GM12878 (cell line): Measurements from ENCODE around the gene PELI2. TPM values are rescaled to one million over a fixed set of nuclear protein-coding genes. Genes with fewer than 3 reads are reported as not detected.

Experiments
- ATAC-seq: fragments of 200-7000 bp; cut with Tn5 transposase; 3 replicates; pipeline ENCODE4 v1.9.1; 2020; ENCODE audit warnings: mild to moderate bottlenecking, moderate library complexity
- BruUV-seq: library from RNA; stranded (reverse); fragments of 400-500 nt; replicated peaks from 2 replicates; lab custom pipeline; 2021; lab: Mats Ljungman, UMichigan
- CTCF ChIA-PET: fragments of 300-600 bp; sonication (Branson Sonifier 250); formaldehyde crosslinking; extraction: SDS; loops from one replicate; lab custom pipeline; 2021; ENCODE audit warnings: inconsistent platforms; lab: Yijun Ruan, JAX
- POLR2A ChIA-PET: fragments of 350-600 bp; formaldehyde crosslinking; extraction: SDS; loops from one replicate; lab custom pipeline; 2021; ENCODE audit warnings: inconsistent platforms; lab: Charles Lee
- RAD21 ChIA-PET: fragments of 300-600 bp; sonication (Branson Sonifier 250); formaldehyde crosslinking; loops from one replicate; lab custom pipeline; 2023; ENCODE audit warnings: antibody characterized with exemption; ENCODE audit not compliant: unreplicated experiment; lab: Charles Lee
- SMC1A ChIA-PET: fragments of 300-600 bp; sonication (Branson Sonifier 250); formaldehyde crosslinking; loops from one replicate; lab custom pipeline; 2023; ENCODE audit not compliant: unreplicated experiment, uncharacterized antibody; lab: Charles Lee
- DNase-seq: peaks from one replicate; pipeline ENCODE4 v3.0.0-alpha.2; 2011; ENCODE audit warnings: low read depth, low spot score
- FAIRE-seq: peaks from 3 replicates; lab custom pipeline; 2011; peaks lifted over from hg19 to GRCh38; lab: Jason Lieb, UNC
- H2AFZ ChIP-seq: 2 replicates; pipeline ENCODE4 v1.6.0; 2011; ENCODE audit warnings: low read depth, low read length, control low read depth; ENCODE audit not compliant: control insufficient read depth
- H3K27ac ChIP-seq: 2 replicates; pipeline ENCODE4 v1.5.1; 2011; ENCODE audit warnings: control low read depth; ENCODE audit not compliant: control insufficient read depth, insufficient read depth
- H3K27me3 ChIP-seq, 2 experiments: replicated peaks in 1 of 2; 2 replicates each; pipeline versions ENCODE4 v1.6.0 to v1.6.1; 2011; ENCODE audit warnings: low read length in 1 of 2; ENCODE audit not compliant: control insufficient read depth in 2 of 2, insufficient read depth in 2 of 2
- H3K36me3 ChIP-seq, 2 experiments: 2 replicates each; pipeline ENCODE4 v1.5.1; 2011; ENCODE audit warnings: low read length in 1 of 2; ENCODE audit not compliant: control insufficient read depth in 2 of 2, insufficient read depth in 2 of 2
- H3K4me1 ChIP-seq: 2 replicates; pipeline ENCODE4 v1.6.1; 2011; ENCODE audit warnings: mild to moderate bottlenecking, low read length, moderate library complexity, mixed read lengths; ENCODE audit not compliant: control insufficient read depth, insufficient read depth
- H3K4me2 ChIP-seq: 2 replicates; pipeline ENCODE4 v1.6.0; 2011; ENCODE audit warnings: control low read depth; ENCODE audit not compliant: control insufficient read depth, insufficient read depth
- H3K4me3 ChIP-seq: fragments of 200-600 bp; sonication (generic); 2 replicates; pipeline ENCODE4 v1.5.1; 2016
- H3K79me2 ChIP-seq: 2 replicates; pipeline ENCODE4 v1.6.0; 2011; ENCODE audit warnings: low read length; ENCODE audit not compliant: control insufficient read depth, insufficient read depth
- H3K9ac ChIP-seq: 2 replicates; pipeline ENCODE4 v1.8.0; 2011; ENCODE audit warnings: low read length, control low read depth, mixed read lengths; ENCODE audit not compliant: control insufficient read depth, insufficient read depth
- H3K9me3 ChIP-seq: replicated peaks from 3 replicates; pipeline ENCODE4 v1.5.1; 2011; ENCODE audit warnings: mild to moderate bottlenecking, low read length; ENCODE audit not compliant: control insufficient read depth, insufficient read depth
- H4K20me1 ChIP-seq: 2 replicates; pipeline ENCODE4 v1.6.0; 2011; ENCODE audit not compliant: control insufficient read depth, insufficient read depth
- CHD2 ChIP-seq: IDR thresholded peaks from 2 replicates; pipeline ENCODE4 v1.6.1; 2011; ENCODE audit warnings: low read depth, low read length, improper control_type of control experiment, borderline replicate concordance
- CTCF ChIP-seq, 3 experiments: IDR thresholded peaks in 2 of 3; conservative IDR thresholded peaks in 1 of 3; 2 replicates each; pipeline ENCODE4 v1.5.1; 2011; ENCODE audit warnings: low read depth in 3 of 3, low read length in 3 of 3, mild to moderate bottlenecking in 3 of 3, control low read depth in 2 of 3, moderate library complexity in 2 of 3, inconsistent platforms in 1 of 3, mixed read lengths in 1 of 3; ENCODE audit not compliant: control insufficient read depth in 2 of 3, insufficient read depth in 1 of 3; ENCODE audit errors: extremely low read depth in 1 of 3
- FOXK2 ChIP-seq: fragments of 450-650 bp; IDR thresholded peaks from 2 replicates; pipeline ENCODE4 v1.6.1; 2017; ENCODE audit warnings: mild to moderate bottlenecking, moderate library complexity
- FOXM1 ChIP-seq: IDR thresholded peaks from 2 replicates; pipeline ENCODE4 v1.6.1; 2012; ENCODE audit warnings: low read depth, mild to moderate bottlenecking, inconsistent platforms, low read length, moderate library complexity
- GATAD2B ChIP-seq: fragments of 450-650 bp; conservative IDR thresholded peaks from 2 replicates; pipeline ENCODE4 v1.6.1; 2017; ENCODE audit warnings: low read depth, mild to moderate bottlenecking, moderate library complexity
- IKZF1 ChIP-seq: fragments of 450-650 bp; conservative IDR thresholded peaks from 2 replicates; pipeline ENCODE4 v1.6.1; 2017; ENCODE audit warnings: antibody characterized with exemption, mild to moderate bottlenecking
- IRF3 ChIP-seq: fragments of 450-650 bp; IDR thresholded peaks from 2 replicates; pipeline ENCODE4 v1.6.1; 2014; ENCODE audit warnings: mild to moderate bottlenecking
- MTA3 ChIP-seq: IDR thresholded peaks from 2 replicates; pipeline ENCODE4 v1.6.1; 2012; ENCODE audit warnings: low read length, inconsistent platforms, borderline replicate concordance
- NR2F1 ChIP-seq: fragments of 450-650 bp; conservative IDR thresholded peaks from 2 replicates; pipeline ENCODE4 v1.6.1; 2017; ENCODE audit warnings: mild to moderate bottlenecking
- PML ChIP-seq: IDR thresholded peaks from 2 replicates; pipeline ENCODE4 v1.6.1; 2012; ENCODE audit warnings: low read length, inconsistent platforms
- SIN3A ChIP-seq: IDR thresholded peaks from 2 replicates; pipeline ENCODE4 v1.6.1; 2012; ENCODE audit warnings: low read depth, low read length, improper control_type of control experiment
- SMAD5 ChIP-seq: IDR thresholded peaks from 2 replicates; pipeline ENCODE4 v1.6.1; 2016; ENCODE audit warnings: antibody characterized with exemption, low read depth
- SMC3 ChIP-seq: IDR thresholded peaks from 2 replicates; pipeline ENCODE4 v1.6.1; 2011; ENCODE audit warnings: low read length, improper control_type of control experiment, borderline replicate concordance
- SPI1 ChIP-seq: IDR thresholded peaks from 2 replicates; pipeline ENCODE4 v1.6.1; 2011; ENCODE audit warnings: low read depth, mild to moderate bottlenecking, low read length, moderate library complexity, borderline replicate concordance; ENCODE audit not compliant: insufficient read depth
- ZNF592 ChIP-seq: fragments of 450-650 bp; IDR thresholded peaks from 2 replicates; pipeline ENCODE4 v1.6.1; 2017; ENCODE audit warnings: mild to moderate bottlenecking, moderate library complexity
- WGBS: methylation state at CpG from one replicate; pipeline ENCODE4 v1.1.6; 2016; ENCODE audit warnings: low lambda C conversion rate; ENCODE audit not compliant: insufficient replicate concordance, insufficient coverage; ENCODE audit errors: missing lambda C conversion rate; 5-methylcytosine and 5-hydroxymethylcytosine counted together
- in situ Hi-C: fragments of 300-500 bp; cut with MboI; formaldehyde crosslinking; loops from 9 replicates; pipeline ENCODE4 v1.14.3; 2018; ENCODE audit warnings: mixed read lengths
- intact Hi-C: fragments of 100-400 bp; cut with micrococcal nuclease; formaldehyde crosslinking; loops from one replicate; pipeline ENCODE4 v1.14.2; 2022; ENCODE audit not compliant: unreplicated experiment
- polyA plus RNA-seq, 11 experiments: library from polyadenylated mRNA; depleted of rRNA in 4 of 11; unstranded in 6 of 11; stranded (reverse) in 5 of 11; fragments of >200 nt; fragmentation: Nextera tagmentation in 4 of 11; fragmentation: Illumina TruSeq in 1 of 11; extraction: Ambion mirVana in 4 of 11; extraction: Trizol in 1 of 11; gene quantifications; 1 replicate in 1 of 11; 2 replicates in 10 of 11; pipeline versions ENCODE4 v1.2.1 to v1.2.3, GENCODE V29; 2011 to 2016; ENCODE audit warnings: inconsistent platforms in 2 of 11, missing spikeins in 2 of 11, low read depth in 1 of 11
- total RNA-seq, 4 experiments: library from RNA; depleted of rRNA in 3 of 4; stranded (reverse); fragments of >200 nt in 3 of 4; fragmentation: Illumina TruSeq in 1 of 4; extraction: Trizol in 1 of 4; gene quantifications; 2 replicates each; pipeline versions ENCODE4 v1.2.1 to v1.2.3, GENCODE V29; 2013 to 2021

PELI2 gene
- total and polyA plus RNA-seq, 10 of the 15 experiments (the other 5 are each of a cell fraction or from before 2014, with no cell fraction given): under 0.01 to 0.10 (median 0.01) TPM; not detected in 3

- WGBS: 72% methylated on average over 9 of the region's 9 CpGs
- Histone ChIP-seq H3K36me3 (no peaks in the 10 kb centered on the region), H3K4me2 (no peak overlapping the region), H3K4me3 (no peak overlapping the region), H3K4me1 (no peaks in the 10 kb centered on the region), H3K9me3 (no peaks in the 10 kb centered on the region), H2AFZ (no peak overlapping the region), H3K79me2 (no peaks in the 10 kb centered on the region), H4K20me1 (no peaks in the 10 kb centered on the region), H3K9ac (no peak overlapping the region), H3K27ac (no peak overlapping the region), H3K27me3 (no peaks in the 10 kb centered on the region; a peak in 1 of 4 replicates)
- CTCF ChIA-PET: no interaction called here
- in situ Hi-C loops: no loop called here
- intact Hi-C loops: no loop called here
- SMC1A ChIA-PET: interaction anchor here (0.7 kb wide), 1 partner anchor 47 kb away, joined by 3 read pairs; no protein-coding TSS in a partner anchor
- ATAC-seq (no peak), FAIRE-seq (no peak), DNase-seq (no peak)
- RAD21 ChIA-PET: no interaction called here
- POLR2A ChIA-PET: no interaction called here
- BruUV-seq: no TSS peak
- TF ChIP-seq GATAD2B (no peak), SPI1 (no peak), CHD2 (no peak), SMC3 (no peak), FOXM1 (no peak), SMAD5 (no peak), CTCF (IDR thresholded peaks at IDR 0.05 in 2 of 3, conservative IDR thresholded peaks at IDR 0.05 in 1 of 3; ENCODE audit: control insufficient read depth in 2 of 3, extremely low read depth in 1 of 3, insufficient read depth in 1 of 3, low read depth in 3 of 3, low read length in 3 of 3) (no peak), MTA3 (no peak), IKZF1 (no peak), SIN3A (no peak), PML (no peak), IRF3 (no peak), NR2F1 (no peak), FOXK2 (no peak), ZNF592 (no peak)
Measured at GRCh38 chr14:56137849-56138248, 19.6 kb downstream of the PELI2 start.
